GM08714 (cell line): ENCODE measurements around the gene KRTAP12-2.
"Not testable (repeated sequence)": the region's sequence is repeated elsewhere in the genome, so short reads cannot be mapped to it uniquely, and the experiment has no call there.

ENCODE experiments used
- H3K4me3 ChIP-seq: fragments of 200-500 bp; sonication (Bioruptor generic); 2 replicates; pipeline ENCODE4 v1.5.1; 2014; ENCODE audit warnings: mild to moderate bottlenecking, low read length, inconsistent platforms
- ZNF274 ChIP-seq: IDR thresholded peaks from 2 replicates; pipeline ENCODE4 v1.6.1; 2012; ENCODE audit warnings: mild to moderate bottlenecking, low read depth, low read length

The KRTAP12-2 gene

GRCh38 chr21:44696572-44696971 lies 29.8 kb upstream of the KRTAP12-2 start:
- H3K4me3 ChIP-seq = no peak overlapping the region
- TF ChIP-seq ZNF274 = no peak

GRCh38 chr21:44695641-44696040 lies 28.9 kb upstream of the KRTAP12-2 start:
- TF ChIP-seq ZNF274 = no peak
- no peak overlapping the region for H3K4me3 ChIP-seq

- no peak for TF ChIP-seq ZNF274
- H3K4me3 ChIP-seq = no peak overlapping the region
Observed at GRCh38 chr21:44695184-44695583, 28.5 kb upstream of the KRTAP12-2 start.

- TF ChIP-seq ZNF274 = no peak
- H3K4me3 ChIP-seq = no peak overlapping the region
Observed at GRCh38 chr21:44694776-44695175, 28.0 kb upstream of the KRTAP12-2 start.

- TF ChIP-seq ZNF274 = no peak
- H3K4me3 ChIP-seq = no peak overlapping the region
Observed at GRCh38 chr21:44692798-44693512, 26.2 kb upstream of the KRTAP12-2 start.

GRCh38 chr21:44691686-44692085 lies 25.0 kb upstream of the KRTAP12-2 start:
- no peak overlapping the region for H3K4me3 ChIP-seq
- no peak for TF ChIP-seq ZNF274

GRCh38 chr21:44689740-44690139 lies 23.0 kb upstream of the KRTAP12-2 start:
- not testable (repeated sequence) for H3K4me3 ChIP-seq

- no peak for TF ChIP-seq ZNF274
- H3K4me3 ChIP-seq = no peak overlapping the region
Observed at GRCh38 chr21:44687671-44688070, 20.9 kb upstream of the KRTAP12-2 start.

- H3K4me3 ChIP-seq = no peak overlapping the region
- TF ChIP-seq ZNF274 = no peak
Observed at GRCh38 chr21:44686843-44687561, 20.3 kb upstream of the KRTAP12-2 start.

- no peak for TF ChIP-seq ZNF274
- no peak overlapping the region for H3K4me3 ChIP-seq
Observed at GRCh38 chr21:44686000-44686781, 19.5 kb upstream of the KRTAP12-2 start.

GRCh38 chr21:44685050-44685449 lies 18.3 kb upstream of the KRTAP12-2 start:
- not testable (repeated sequence) for H3K4me3 ChIP-seq

- no peak for TF ChIP-seq ZNF274
Observed at GRCh38 chr21:44684483-44684882, 17.8 kb upstream of the KRTAP12-2 start.

GRCh38 chr21:44684077-44684476 lies 17.4 kb upstream of the KRTAP12-2 start:
- TF ChIP-seq ZNF274 = no peak
- no peak overlapping the region for H3K4me3 ChIP-seq

More at GRCh38 chr21:44684483-44684882, 17.8 kb upstream of the KRTAP12-2 start:
- H3K4me3 ChIP-seq = no peak overlapping the region

- TF ChIP-seq ZNF274 = no peak
- no peak overlapping the region for H3K4me3 ChIP-seq
Observed at GRCh38 chr21:44682580-44683151, 15.9 kb upstream of the KRTAP12-2 start.
